H9 (cell line): Measurements from ENCODE around the gene LARP4B. TPM values are rescaled to one million over a fixed set of nuclear protein-coding genes. Genes with fewer than 3 reads are reported as not detected.

ENCODE experiments used
- DNase-seq: peaks from one replicate; pipeline ENCODE4 v3.0.0-alpha.2; 2017
- H2AFZ ChIP-seq: one replicate; pipeline ENCODE4 v1.6.1; 2013; ENCODE audit warnings: mild to moderate bottlenecking, low read length, control low read depth, moderate library complexity
- H2AK5ac ChIP-seq: 2 replicates; pipeline ENCODE4 v1.6.1; 2013; ENCODE audit warnings: low read length, control low read depth, mixed read lengths; ENCODE audit not compliant: insufficient read length
- H2BK120ac ChIP-seq: one replicate; pipeline ENCODE4 v1.6.1; 2013; ENCODE audit warnings: low read depth, mild to moderate bottlenecking, low read length, control low read depth, inconsistent platforms; ENCODE audit not compliant: poor library complexity, severe bottlenecking
- H2BK12ac ChIP-seq: 2 replicates; pipeline ENCODE4 v1.6.1; 2013; ENCODE audit warnings: low read length, control low read depth, mixed read lengths, low read depth; ENCODE audit not compliant: insufficient read length
- H2BK15ac ChIP-seq: 2 replicates; pipeline ENCODE4 v1.6.1; 2013; ENCODE audit warnings: low read depth, low read length, control low read depth
- H2BK20ac ChIP-seq: one replicate; pipeline ENCODE4 v1.6.1; 2013; ENCODE audit warnings: low read depth, mild to moderate bottlenecking, low read length, control low read depth, inconsistent platforms; ENCODE audit not compliant: poor library complexity, severe bottlenecking
- H2BK5ac ChIP-seq: 2 replicates; pipeline ENCODE4 v1.6.1; 2013; ENCODE audit warnings: low read length, control low read depth, mixed read lengths; ENCODE audit not compliant: insufficient read length
- H3K14ac ChIP-seq: 2 replicates; pipeline ENCODE4 v1.6.1; 2013; ENCODE audit warnings: low read length, control low read depth; ENCODE audit not compliant: insufficient read depth
- H3K18ac ChIP-seq: 2 replicates; pipeline ENCODE4 v1.6.1; 2013; ENCODE audit warnings: low read depth, mild to moderate bottlenecking, mixed read lengths, low read length, control low read depth; ENCODE audit not compliant: insufficient read length
- H3K23ac ChIP-seq: 2 replicates; pipeline ENCODE4 v1.6.1; 2013; ENCODE audit warnings: low read length, control low read depth, mixed read lengths, low read depth; ENCODE audit not compliant: insufficient read length
- H3K23me2 ChIP-seq: 2 replicates; pipeline ENCODE4 v1.6.1; 2013; ENCODE audit warnings: low read depth, mild to moderate bottlenecking, mixed read lengths, low read length, control low read depth; ENCODE audit not compliant: insufficient read length, poor library complexity, severe bottlenecking
- H3K27ac ChIP-seq: 2 replicates; pipeline ENCODE4 v1.5.1; 2013; ENCODE audit warnings: low read length, control low read depth, mixed read lengths, low read depth; ENCODE audit not compliant: insufficient read length
- H3K27me3 ChIP-seq: 2 replicates; pipeline ENCODE4 v1.6.1; 2013; ENCODE audit warnings: low read length, control low read depth, inconsistent platforms; ENCODE audit not compliant: insufficient read depth
- H3K4ac ChIP-seq: 2 replicates; pipeline ENCODE4 v1.6.1; 2013; ENCODE audit warnings: low read depth, mild to moderate bottlenecking, control low read depth, inconsistent platforms, low read length, moderate library complexity
- H3K4me1 ChIP-seq: 2 replicates; pipeline ENCODE4 v1.6.1; 2013; ENCODE audit warnings: low read length, control low read depth, inconsistent platforms; ENCODE audit not compliant: insufficient read depth
- H3K4me2 ChIP-seq: 2 replicates; pipeline ENCODE4 v1.6.1; 2013; ENCODE audit warnings: low read length, control low read depth, mixed read lengths; ENCODE audit not compliant: insufficient read length, insufficient read depth
- H3K56ac ChIP-seq: 2 replicates; pipeline ENCODE4 v1.6.1; 2013; ENCODE audit warnings: low read depth, mild to moderate bottlenecking, mixed read lengths, low read length, control low read depth; ENCODE audit not compliant: insufficient read length
- H3K79me1 ChIP-seq: 2 replicates; pipeline ENCODE4 v1.6.1; 2013; ENCODE audit warnings: low read depth, mild to moderate bottlenecking, moderate library complexity, low read length, control low read depth, inconsistent platforms; ENCODE audit not compliant: insufficient read depth, poor library complexity, severe bottlenecking
- H3K79me2 ChIP-seq: 2 replicates; pipeline ENCODE4 v1.6.1; 2013; ENCODE audit warnings: low read length, control low read depth, inconsistent platforms; ENCODE audit not compliant: insufficient read depth
- H3K9ac ChIP-seq: 2 replicates; pipeline ENCODE4 v1.6.1; 2013; ENCODE audit warnings: low read length, control low read depth, mixed read lengths; ENCODE audit not compliant: insufficient read length; ENCODE audit errors: extremely low read depth
- H3K9me3 ChIP-seq: one replicate; pipeline ENCODE4 v1.6.1; 2013; ENCODE audit warnings: low read depth, low read length, inconsistent platforms; ENCODE audit not compliant: control insufficient read depth
- H3T11ph ChIP-seq: one replicate; pipeline ENCODE4 v1.6.1; 2013; ENCODE audit warnings: mild to moderate bottlenecking, low read length, control low read depth, inconsistent platforms
- H4K20me1 ChIP-seq: one replicate; pipeline ENCODE4 v1.6.1; 2013; ENCODE audit not compliant: control insufficient read depth, insufficient read length, insufficient read depth
- H4K5ac ChIP-seq: 2 replicates; pipeline ENCODE4 v1.6.1; 2013; ENCODE audit warnings: low read depth, mild to moderate bottlenecking, mixed read lengths, low read length, control low read depth; ENCODE audit not compliant: insufficient read length
- H4K8ac ChIP-seq: replicated peaks from 2 replicates; pipeline ENCODE4 v1.6.1; 2013; ENCODE audit warnings: low read length, control low read depth, mixed read lengths, low read depth; ENCODE audit not compliant: insufficient read length
- H4K91ac ChIP-seq: 2 replicates; pipeline ENCODE4 v1.6.1; 2013; ENCODE audit warnings: low read depth, mild to moderate bottlenecking, moderate library complexity, mixed read lengths, low read length, control low read depth; ENCODE audit not compliant: insufficient read length
- H3K27ac Mint-ChIP-seq, 3 experiments: 2 replicates in 2 of 3; 3 replicates in 1 of 3; pipeline ENCODE4 v1.8.0; 2020 to 2021; ENCODE audit warnings: mixed read lengths in 3 of 3, mild to moderate bottlenecking in 1 of 3, moderate library complexity in 1 of 3
- H3K27me3 Mint-ChIP-seq: 2 replicates; pipeline ENCODE4 v1.8.0; 2021; ENCODE audit warnings: low read depth, mild to moderate bottlenecking, moderate library complexity, mixed read lengths
- H3K36me3 Mint-ChIP-seq, 3 experiments: 2 replicates in 2 of 3; 3 replicates in 1 of 3; pipeline ENCODE4 v1.8.0; 2020 to 2021; ENCODE audit warnings: low read depth in 3 of 3, mixed read lengths in 3 of 3; ENCODE audit not compliant: insufficient read depth in 1 of 3
- H3K4me1 Mint-ChIP-seq, 2 experiments: 2 replicates each; pipeline ENCODE4 v1.8.0; 2020; ENCODE audit warnings: mixed read lengths in 2 of 2
- H3K4me3 Mint-ChIP-seq, 2 experiments: 2 replicates in 1 of 2; 3 replicates in 1 of 2; pipeline ENCODE4 v1.8.0; 2020 to 2021; ENCODE audit warnings: mild to moderate bottlenecking in 2 of 2, mixed read lengths in 2 of 2, moderate library complexity in 1 of 2
- H3K9me3 Mint-ChIP-seq, 2 experiments: 2 replicates in 1 of 2; 3 replicates in 1 of 2; pipeline ENCODE4 v1.8.0; 2020; ENCODE audit warnings: mild to moderate bottlenecking in 2 of 2, mixed read lengths in 2 of 2, moderate library complexity in 1 of 2
- CTCF ChIP-seq: fragments of 200-600 bp; sonication (generic); conservative IDR thresholded peaks from 3 replicates; pipeline ENCODE4 v1.8.0; 2021; ENCODE audit warnings: antibody characterized with exemption, mild to moderate bottlenecking
- WGBS: extraction: QIAGEN DNeasy Blood & Tissue Kit; methylation state at CpG from one replicate; pipeline ENCODE4 v1.1.7; 2013; ENCODE audit warnings: missing lambda C conversion rate, low lambda C conversion rate, mixed read lengths; ENCODE audit not compliant: insufficient read length; ENCODE audit errors: extremely low coverage; 5-methylcytosine and 5-hydroxymethylcytosine counted together
- total RNA-seq: library from RNA; stranded (reverse); gene quantifications from 2 replicates; pipeline ENCODE4 v1.2.1, GENCODE V29; 2021

The LARP4B gene
- total RNA-seq, 1 experiment from 2014 or later, result 88.9 TPM

GRCh38 chr10:938941-939678, 7.6 kb upstream of the LARP4B start:
- no peaks in the 10 kb centered on the region for H3K27me3 ChIP-seq
- no peaks in the 10 kb centered on the region for H3K79me1 ChIP-seq
- no peak overlapping the region for H3K4ac ChIP-seq
- Mint-ChIP-seq H3K9me3 (no peaks in the 10 kb centered on the region; a peak in 1 of 5 replicates), H3K4me1 (peaks cover 6 to 10% of the 10 kb centered on the region in 2 experiments), H3K27me3 (peaks cover 2% of the 10 kb centered on the region), H3K27ac (peak overlapping the region in 1 of 3 experiments; percentile 63; a peak in 1 of 7 replicates), H3K4me3 (no peak overlapping the region), H3K36me3 (no peaks in the 10 kb centered on the region)
- H4K5ac ChIP-seq, result no peak overlapping the region
- H3K79me2 ChIP-seq, result no peaks in the 10 kb centered on the region
- DNase-seq, result no peak
- no peak for TF ChIP-seq CTCF
- no peak overlapping the region for H3K18ac ChIP-seq
- H2AK5ac ChIP-seq, result no peak overlapping the region
- H3K23me2 ChIP-seq, result no peaks in the 10 kb centered on the region
- H2BK12ac ChIP-seq, result no peak overlapping the region
- no peak overlapping the region for H4K91ac ChIP-seq
- H3K4me2 ChIP-seq, result no peak overlapping the region
- H3K56ac ChIP-seq, result no peak overlapping the region
- WGBS, result no CpG with 5 or more reads among the region's 10 CpGs
- H3K27ac ChIP-seq, result no peak overlapping the region
- no peak overlapping the region for H3T11ph ChIP-seq
- no peak overlapping the region for H2BK15ac ChIP-seq
- H4K20me1 ChIP-seq, result no peaks in the 10 kb centered on the region
- no peaks in the 10 kb centered on the region for H3K4me1 ChIP-seq
- H3K14ac ChIP-seq, result no peak overlapping the region
- H3K9me3 ChIP-seq, result no peaks in the 10 kb centered on the region
- H2BK120ac ChIP-seq, result no peak overlapping the region
- H3K23ac ChIP-seq, result no peak overlapping the region
- H2BK5ac ChIP-seq, result no peak overlapping the region
- no peak overlapping the region for H4K8ac ChIP-seq
- H2AFZ ChIP-seq, result no peak overlapping the region
- no peak overlapping the region for H3K9ac ChIP-seq
- no peak overlapping the region for H2BK20ac ChIP-seq
